WERI-Rb-1 (cell line): ENCODE results near the gene TSPAN13.

Source experiments
- DNase-seq: peaks from one replicate; pipeline ENCODE4 v3.0.0-alpha.2; 2020
- H3K27ac ChIP-seq: fragments of 250-450 bp; sonication (Bioruptor Pico); 2 replicates; pipeline ENCODE4 v1.5.1; 2020; ENCODE audit warnings: mild to moderate bottlenecking, moderate library complexity
- H3K27me3 ChIP-seq: fragments of 250-450 bp; sonication (Bioruptor Pico); 2 replicates; pipeline ENCODE4 v1.5.1; 2021; ENCODE audit warnings: mild to moderate bottlenecking, low read depth, moderate library complexity; ENCODE audit not compliant: insufficient read depth, severe bottlenecking
- H3K36me3 ChIP-seq: fragments of 250-450 bp; sonication (Bioruptor Pico); 2 replicates; pipeline ENCODE4 v1.5.1; 2020; ENCODE audit warnings: mild to moderate bottlenecking, moderate library complexity
- H3K4me3 ChIP-seq: 2 replicates; pipeline ENCODE4 v1.5.1; 2011; ENCODE audit warnings: low read depth, mild to moderate bottlenecking, control low read depth, low read length
- H3K9me3 ChIP-seq: fragments of 250-450 bp; sonication (Bioruptor Pico); 2 replicates; pipeline ENCODE4 v1.5.1; 2021; ENCODE audit warnings: mild to moderate bottlenecking, moderate library complexity; ENCODE audit not compliant: severe bottlenecking
- TF ChIP-seq, protein P1 (sequence below): IDR thresholded peaks from 2 replicates; pipeline ENCODE4 v1.5.1; 2011; ENCODE audit warnings: low read depth, mild to moderate bottlenecking, control low read depth, inconsistent platforms, low read length

TSPAN13 gene

DNA sequence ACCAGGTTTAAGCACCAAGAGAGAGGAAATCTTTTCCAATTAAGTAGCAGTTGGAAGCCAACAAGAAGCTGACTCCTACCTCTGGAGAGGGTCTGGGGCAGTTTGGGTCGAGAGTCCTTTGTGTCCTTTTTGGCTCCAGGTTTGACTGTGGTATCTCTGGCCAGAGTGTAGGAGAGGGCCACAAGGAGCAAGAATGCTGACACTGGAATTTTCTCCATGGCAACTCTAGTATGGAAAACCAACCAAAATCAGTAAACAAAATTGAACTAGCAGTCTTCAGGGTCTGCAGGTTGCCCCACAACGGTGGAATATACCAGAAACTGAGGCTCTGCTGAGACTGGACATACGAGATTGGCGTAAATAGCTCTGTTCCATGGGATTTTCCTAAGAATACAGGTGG lies 48.0 kb downstream of the TSPAN13 start:
- no peak overlapping the region for H3K4me3 ChIP-seq
- no peak overlapping the region for H3K27ac ChIP-seq
- H3K9me3 ChIP-seq: no peaks in the 10 kb centered on the region
- TF ChIP-seq, protein P1, sequence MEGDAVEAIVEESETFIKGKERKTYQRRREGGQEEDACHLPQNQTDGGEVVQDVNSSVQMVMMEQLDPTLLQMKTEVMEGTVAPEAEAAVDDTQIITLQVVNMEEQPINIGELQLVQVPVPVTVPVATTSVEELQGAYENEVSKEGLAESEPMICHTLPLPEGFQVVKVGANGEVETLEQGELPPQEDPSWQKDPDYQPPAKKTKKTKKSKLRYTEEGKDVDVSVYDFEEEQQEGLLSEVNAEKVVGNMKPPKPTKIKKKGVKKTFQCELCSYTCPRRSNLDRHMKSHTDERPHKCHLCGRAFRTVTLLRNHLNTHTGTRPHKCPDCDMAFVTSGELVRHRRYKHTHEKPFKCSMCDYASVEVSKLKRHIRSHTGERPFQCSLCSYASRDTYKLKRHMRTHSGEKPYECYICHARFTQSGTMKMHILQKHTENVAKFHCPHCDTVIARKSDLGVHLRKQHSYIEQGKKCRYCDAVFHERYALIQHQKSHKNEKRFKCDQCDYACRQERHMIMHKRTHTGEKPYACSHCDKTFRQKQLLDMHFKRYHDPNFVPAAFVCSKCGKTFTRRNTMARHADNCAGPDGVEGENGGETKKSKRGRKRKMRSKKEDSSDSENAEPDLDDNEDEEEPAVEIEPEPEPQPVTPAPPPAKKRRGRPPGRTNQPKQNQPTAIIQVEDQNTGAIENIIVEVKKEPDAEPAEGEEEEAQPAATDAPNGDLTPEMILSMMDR: no peak
- no peaks in the 10 kb centered on the region for H3K36me3 ChIP-seq
- no peak for DNase-seq
- no peaks in the 10 kb centered on the region for H3K27me3 ChIP-seq

DNA sequence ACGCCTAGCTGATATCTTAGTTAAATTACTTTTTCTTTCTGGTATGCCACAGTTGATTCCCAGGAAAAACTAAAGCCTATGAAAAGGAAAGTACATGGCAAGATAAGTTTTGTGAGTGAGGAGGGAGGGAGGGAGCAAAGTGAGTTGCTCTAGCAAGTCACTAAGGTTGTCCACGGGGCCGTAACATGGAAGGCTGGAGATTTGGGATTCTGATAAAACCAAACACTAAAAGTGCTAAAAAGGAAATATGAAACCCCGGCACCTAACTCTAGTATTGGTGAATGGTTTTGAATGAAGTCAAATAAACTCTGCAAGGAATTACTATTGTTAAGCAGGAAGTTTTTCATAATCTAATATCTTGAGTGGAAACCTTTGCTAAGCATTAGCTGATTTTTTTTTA lies 49.6 kb downstream of the TSPAN13 start:
- no peaks in the 10 kb centered on the region for H3K36me3 ChIP-seq
- no peak for DNase-seq
- H3K4me3 ChIP-seq: no peak overlapping the region
- H3K27ac ChIP-seq: no peak overlapping the region
- no peaks in the 10 kb centered on the region for H3K27me3 ChIP-seq
- TF ChIP-seq, protein P1: no peak
- no peaks in the 10 kb centered on the region for H3K9me3 ChIP-seq

DNA sequence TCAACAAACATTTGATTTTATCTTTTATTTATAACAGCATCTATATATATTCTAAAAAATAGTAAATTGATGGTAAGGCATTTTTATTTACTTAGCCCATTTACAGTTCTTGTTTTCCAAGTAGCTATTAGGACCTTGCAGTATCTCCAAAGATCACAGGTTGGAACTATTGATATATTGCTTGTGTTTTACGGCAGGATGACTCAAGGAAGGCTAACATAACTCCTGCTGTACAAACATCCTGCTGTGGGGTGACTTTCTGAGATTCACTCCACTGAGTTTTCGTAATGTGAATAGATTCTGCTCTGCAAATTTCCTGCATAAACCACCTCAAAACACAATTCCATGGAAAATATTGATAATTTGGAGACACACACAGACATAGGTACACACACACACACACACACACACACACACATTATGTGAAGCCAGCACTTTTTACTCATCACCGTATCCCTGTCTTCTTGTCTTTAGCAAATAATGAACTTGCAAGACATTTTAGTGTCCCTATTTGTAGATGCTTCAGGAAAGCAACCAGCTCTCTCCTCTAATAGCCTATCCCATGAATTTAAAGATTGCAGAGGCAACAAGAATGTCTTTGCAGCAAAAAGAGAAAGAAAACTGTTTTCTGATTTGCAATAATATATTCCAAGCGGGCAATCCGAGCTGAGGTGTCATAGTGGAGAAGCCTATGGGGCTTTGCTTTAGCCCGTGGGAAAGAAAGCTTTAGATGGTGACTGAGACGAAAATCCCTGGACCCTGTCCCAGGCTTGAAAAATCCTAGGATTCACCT lies 50.5 kb downstream of the TSPAN13 start:
- H3K9me3 ChIP-seq: no peaks in the 10 kb centered on the region
- H3K27ac ChIP-seq: no peak overlapping the region
- no peaks in the 10 kb centered on the region for H3K27me3 ChIP-seq
- no peaks in the 10 kb centered on the region for H3K36me3 ChIP-seq
- TF ChIP-seq, protein P1: no peak
- DNase-seq: no peak
- no peak overlapping the region for H3K4me3 ChIP-seq

DNA sequence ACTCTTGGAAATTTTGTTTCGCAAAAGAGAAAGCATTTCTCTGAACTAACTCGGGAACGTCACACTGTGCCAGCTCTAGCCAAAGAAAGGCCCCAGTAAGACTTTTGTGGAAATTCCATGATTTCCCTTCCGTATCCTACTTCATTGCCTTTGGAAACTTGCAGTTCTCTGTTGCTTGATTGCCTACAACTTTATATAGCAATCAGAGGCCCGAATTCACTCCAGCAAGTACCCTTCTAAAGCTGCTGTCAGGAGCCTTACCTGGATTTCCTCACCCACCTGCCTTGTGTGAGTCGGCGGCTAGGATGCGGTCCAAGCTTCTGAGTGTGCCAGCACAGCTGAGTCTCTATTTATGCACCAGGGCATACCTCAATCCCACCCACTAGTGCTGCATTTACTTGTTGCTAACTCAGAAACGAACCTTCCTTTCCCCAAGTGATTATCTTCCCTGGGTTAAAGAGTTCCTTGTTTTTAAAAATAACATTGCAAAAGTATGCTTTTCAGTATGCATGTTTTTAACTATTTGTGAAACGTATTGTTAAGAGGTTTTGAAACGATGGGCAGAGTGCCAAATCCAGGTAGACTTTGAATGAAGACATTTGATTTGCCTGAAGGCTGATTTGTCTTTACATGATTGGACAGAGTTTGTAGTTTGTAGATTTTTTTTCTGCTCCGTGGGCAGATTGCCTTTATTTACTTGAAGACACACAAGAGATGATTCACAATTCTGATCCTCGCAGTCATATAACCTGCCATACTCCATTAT lies 51.3 kb downstream of the TSPAN13 start, which contains the start of gene AGR2:
Gene AGR2 (minus strand): TSS at position 326 of the 766 bp plus-strand sequence. CDS start 3,203 bp downstream, outside the sequence.
- TF ChIP-seq, protein P1: no peak
- H3K4me3 ChIP-seq: no peak within 1 kb of the TSS
- H3K36me3 ChIP-seq: no peaks in the 10 kb centered on the region
- no peak within 1 kb of the TSS for H3K27ac ChIP-seq
- no peak for DNase-seq
- H3K9me3 ChIP-seq: no peaks in the 10 kb centered on the region
- H3K27me3 ChIP-seq: no peaks in the 10 kb centered on the region

DNA sequence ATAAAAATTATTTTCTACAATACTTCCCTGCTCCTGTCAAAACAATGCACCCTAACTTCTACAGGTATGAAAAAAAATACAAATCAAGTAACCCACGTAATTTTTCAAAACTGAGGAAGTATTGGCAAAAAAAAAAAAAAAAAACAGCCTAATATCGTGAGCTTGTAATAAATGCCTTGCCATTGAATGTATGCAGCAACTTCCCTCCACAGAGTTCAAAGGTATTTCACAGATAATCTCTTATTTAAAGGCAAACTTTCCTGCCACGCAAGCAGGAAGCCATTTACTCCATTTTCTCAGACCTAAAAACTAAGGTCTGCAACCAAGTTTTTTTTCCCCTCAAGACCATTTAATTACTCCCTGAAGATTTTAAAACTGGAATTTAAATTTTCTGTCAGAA lies 51.9 kb downstream of the TSPAN13 start:
- Histone ChIP-seq H3K27ac (no peak overlapping the region), H3K4me3 (no peak overlapping the region), H3K27me3 (no peaks in the 10 kb centered on the region), H3K9me3 (no peaks in the 10 kb centered on the region), H3K36me3 (no peaks in the 10 kb centered on the region)
- no peak for DNase-seq
- TF ChIP-seq, protein P1: no peak
